Adrenal gland (tissue), 12 donors: ENCODE data around the gene ACTL7A. TPM values are rescaled to one million over a fixed set of nuclear protein-coding genes. Genes with fewer than 3 reads are reported as not detected.
"Not testable (repeated sequence)": the region's sequence is repeated elsewhere in the genome, so short reads cannot be mapped to it uniquely, and the experiment has no call there.

Source experiments
- DNase-seq, 7 donors: peaks; one replicate each; pipeline ENCODE4 v3.0.0-alpha.2; 2019 to 2020
- H3K27ac ChIP-seq, 5 donors: fragments of 200-600 bp; sonication (generic) in 4 of 5; 1 replicate in 3 of 5; 2 replicates in 2 of 5; pipeline versions ENCODE4 v1.5.1 to v1.8.0; 2016 to 2020; ENCODE audit warnings: mild to moderate bottlenecking in 1 of 5
- H3K27me3 ChIP-seq: fragments of 200-600 bp; 2 replicates; pipeline ENCODE4 v1.8.0; 2021
- H3K36me3 ChIP-seq, 2 donors: fragments of 200-600 bp; replicated peaks in 1 of 2; 1 replicate in 1 of 2; 2 replicates in 1 of 2; pipeline versions ENCODE4 v1.5.1 to v1.8.0; 2018 to 2022
- H3K4me1 ChIP-seq, 2 donors: fragments of 200-600 bp; replicated peaks in 1 of 2; 1 replicate in 1 of 2; 2 replicates in 1 of 2; pipeline versions ENCODE4 v1.5.1 to v1.8.0; 2018 to 2021
- H3K4me3 ChIP-seq, 4 donors: fragments of 200-600 bp; sonication (generic) in 3 of 4; one replicate each; pipeline ENCODE4 v1.5.1; 2016 to 2018
- H3K9me3 ChIP-seq, 3 donors: fragments of 200-600 bp; sonication (generic) in 1 of 3; replicated peaks in 1 of 3; 1 replicate in 2 of 3; 2 replicates in 1 of 3; pipeline versions ENCODE4 v1.5.1 to v1.8.0; 2016 to 2021
- POLR2A ChIP-seq, 2 donors: fragments of 450-650 bp; IDR thresholded peaks; one replicate each; pipeline ENCODE4 v1.6.1; 2017; ENCODE audit warnings: antibody characterized with exemption in 2 of 2, mild to moderate bottlenecking in 2 of 2, moderate library complexity in 1 of 2
- WGBS, 4 donors: extraction: QIAGEN DNeasy Blood & Tissue Kit in 2 of 4; methylation state at CpG; one replicate each; pipeline versions ENCODE4 v1.1.5 to v1.1.7; 2013 to 2017; 5-methylcytosine and 5-hydroxymethylcytosine counted together
- intact Hi-C, 2 donors: fragments of 100-400 bp; cut with DNase I; formaldehyde crosslinking; loops; one replicate each; pipeline versions ENCODE4 v1.14.1 to v1.15.0; 2022 to 2023
- polyA plus RNA-seq, 3 donors: library from polyadenylated mRNA; stranded (reverse); fragments of 200-250 nt in 2 of 3; fragments of 350-450 nt in 1 of 3; fragmentation: Illumina TruSeq in 1 of 3; extraction: RNeasy Lipid Tissue Mini Kit (QIAGEN cat#74804) in 1 of 3; gene quantifications; one replicate each; pipeline ENCODE4 v1.2.3, GENCODE V29; 2013 to 2014
- total RNA-seq, 9 donors: library from RNA; depleted of rRNA in 4 of 9; stranded (reverse); fragments of >200 nt in 4 of 9; fragments of 120-200 nt in 1 of 9; fragmentation: NEBNext Ultra II Directional in 1 of 9; extraction: Animal tissue kit (Norgen Biotek cat#: 25700) in 1 of 9; gene quantifications; one replicate each; pipeline versions ENCODE4 v1.1.0 to v1.2.4, GENCODE V29; 2013 to 2023
- TF ChIP-seq, protein P1 (sequence below), 6 experiments: fragments of 450-650 bp in 4 of 6; fragments of 200-600 bp in 2 of 6; sonication (generic) in 1 of 6; IDR thresholded peaks; 1 replicate in 5 of 6; 2 replicates in 1 of 6; pipeline versions ENCODE4 v1.5.1 to v1.8.0; 2016 to 2021; ENCODE audit warnings: antibody characterized with exemption in 6 of 6, mild to moderate bottlenecking in 2 of 6, moderate library complexity in 1 of 6
- donor health status: healthy with polysubstance abuse.
- donor health status: Bipolar disorder and iron deficiency.
- donor health status: DM: yes; HTN: yes; CAD: no.
- donor health status: DM: no; HTN: no; CAD: no.
- donor health status: DM: no; HTN: no; CAD: no.
- donor health status: DM: yes; HTN: yes; CAD: no.

Gene ACTL7A
- total and polyA plus RNA-seq, 12 donors = not detected

DNA sequence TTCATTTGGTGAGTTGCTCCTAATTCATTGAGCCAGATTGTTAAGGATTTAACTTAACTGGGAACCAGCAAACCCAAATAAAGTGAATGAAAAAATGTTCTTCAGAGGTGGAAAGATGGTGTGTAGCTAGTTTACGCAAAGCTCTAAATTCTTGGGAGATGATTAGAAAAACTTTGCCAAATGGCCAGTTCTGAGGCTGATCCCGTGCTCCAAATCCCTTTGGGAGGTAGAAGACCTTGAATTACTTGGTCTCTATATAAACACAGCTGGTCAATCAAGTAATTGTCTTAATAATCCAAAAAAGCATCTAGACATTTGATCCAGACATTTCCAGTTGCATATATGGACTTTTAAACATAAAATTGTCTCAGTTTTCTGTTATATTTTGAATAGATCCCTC, 17.7 kb upstream of the ACTL7A start:
- 46 to 72% (median 57%) methylated on average over 2 of the region's 2 CpGs for WGBS, 4 donors
- no peak overlapping the region for H3K27ac ChIP-seq

DNA sequence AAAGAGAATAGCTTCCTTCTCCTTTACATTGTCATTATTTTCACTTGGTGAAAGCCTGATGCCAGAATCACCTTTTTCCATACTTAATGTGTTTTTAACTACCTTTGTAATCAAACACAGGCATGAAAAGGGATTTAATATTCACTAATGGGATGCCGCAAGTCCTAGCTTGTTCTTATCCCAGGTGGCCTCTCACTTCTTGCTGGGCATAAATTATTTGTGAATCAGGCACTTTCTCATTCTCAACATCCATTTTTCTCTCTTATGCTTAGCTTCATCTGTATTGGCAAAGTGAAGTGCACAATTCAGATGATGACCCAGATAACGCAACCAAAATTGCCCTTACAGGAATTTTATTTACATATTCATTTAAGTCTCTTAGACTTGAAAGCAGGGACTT, 17.2 kb upstream of the ACTL7A start:
- intact Hi-C loops = no loop called here
- no peak overlapping the region for H3K27ac ChIP-seq
- H3K9me3 ChIP-seq = no peaks in the 10 kb centered on the region
- H3K4me1 ChIP-seq = no peaks in the 10 kb centered on the region
- no peaks in the 10 kb centered on the region for H3K36me3 ChIP-seq
- WGBS, 4 donors = 87 to 90% (median 90%) methylated on average over 2 of the region's 2 CpGs
- H3K4me3 ChIP-seq = no peak overlapping the region
- TF ChIP-seq, protein P1, sequence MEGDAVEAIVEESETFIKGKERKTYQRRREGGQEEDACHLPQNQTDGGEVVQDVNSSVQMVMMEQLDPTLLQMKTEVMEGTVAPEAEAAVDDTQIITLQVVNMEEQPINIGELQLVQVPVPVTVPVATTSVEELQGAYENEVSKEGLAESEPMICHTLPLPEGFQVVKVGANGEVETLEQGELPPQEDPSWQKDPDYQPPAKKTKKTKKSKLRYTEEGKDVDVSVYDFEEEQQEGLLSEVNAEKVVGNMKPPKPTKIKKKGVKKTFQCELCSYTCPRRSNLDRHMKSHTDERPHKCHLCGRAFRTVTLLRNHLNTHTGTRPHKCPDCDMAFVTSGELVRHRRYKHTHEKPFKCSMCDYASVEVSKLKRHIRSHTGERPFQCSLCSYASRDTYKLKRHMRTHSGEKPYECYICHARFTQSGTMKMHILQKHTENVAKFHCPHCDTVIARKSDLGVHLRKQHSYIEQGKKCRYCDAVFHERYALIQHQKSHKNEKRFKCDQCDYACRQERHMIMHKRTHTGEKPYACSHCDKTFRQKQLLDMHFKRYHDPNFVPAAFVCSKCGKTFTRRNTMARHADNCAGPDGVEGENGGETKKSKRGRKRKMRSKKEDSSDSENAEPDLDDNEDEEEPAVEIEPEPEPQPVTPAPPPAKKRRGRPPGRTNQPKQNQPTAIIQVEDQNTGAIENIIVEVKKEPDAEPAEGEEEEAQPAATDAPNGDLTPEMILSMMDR (IDR thresholded peaks at IDR 0.05) = no peak
- no peak for TF ChIP-seq POLR2A (IDR thresholded peaks at IDR 0.05)
- DNase-seq = no peak
- no peaks in the 10 kb centered on the region for H3K27me3 ChIP-seq

More for the DNA sequence above, 17.7 kb upstream of the ACTL7A start:
- H3K4me1 ChIP-seq = no peaks in the 10 kb centered on the region
- DNase-seq = no peak
- no peaks in the 10 kb centered on the region for H3K9me3 ChIP-seq
- intact Hi-C loops = no loop called here
- H3K4me3 ChIP-seq = no peak overlapping the region
- no peaks in the 10 kb centered on the region for H3K27me3 ChIP-seq
- H3K36me3 ChIP-seq = no peaks in the 10 kb centered on the region
- TF ChIP-seq POLR2A (IDR thresholded peaks at IDR 0.05) = no peak
- TF ChIP-seq, protein P1 (IDR thresholded peaks at IDR 0.05) = no peak

DNA sequence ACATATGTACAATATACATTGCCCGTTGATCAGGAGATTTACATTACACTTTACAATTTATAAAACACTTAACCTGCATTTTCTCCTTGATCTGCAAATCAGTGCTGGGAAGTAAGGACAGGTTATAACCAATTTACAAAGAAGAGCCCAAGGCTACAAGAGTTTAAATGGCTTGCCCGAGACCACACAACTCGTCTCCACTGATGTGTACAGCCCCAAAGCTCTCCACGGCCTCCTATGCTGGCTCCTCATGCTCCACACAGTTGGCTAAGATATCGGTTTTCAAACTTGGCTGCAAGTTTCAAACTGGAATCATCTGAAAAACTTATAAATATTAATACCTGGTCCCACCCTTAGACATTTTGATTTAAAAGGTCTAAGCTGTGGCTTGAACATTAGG, 16.6 kb upstream of the ACTL7A start:
- intact Hi-C loops = no loop called here
- H3K36me3 ChIP-seq = no peaks in the 10 kb centered on the region
- H3K27me3 ChIP-seq = no peaks in the 10 kb centered on the region
- H3K4me1 ChIP-seq = no peaks in the 10 kb centered on the region
- no peak overlapping the region for H3K4me3 ChIP-seq
- no peak overlapping the region for H3K27ac ChIP-seq
- TF ChIP-seq, protein P1 (IDR thresholded peaks at IDR 0.05) = no peak
- TF ChIP-seq POLR2A (IDR thresholded peaks at IDR 0.05) = no peak
- no peak for DNase-seq
- 84 to 94% (median 91%) methylated on average over 5 of the region's 5 CpGs for WGBS, 4 donors
- H3K9me3 ChIP-seq = no peaks in the 10 kb centered on the region

DNA sequence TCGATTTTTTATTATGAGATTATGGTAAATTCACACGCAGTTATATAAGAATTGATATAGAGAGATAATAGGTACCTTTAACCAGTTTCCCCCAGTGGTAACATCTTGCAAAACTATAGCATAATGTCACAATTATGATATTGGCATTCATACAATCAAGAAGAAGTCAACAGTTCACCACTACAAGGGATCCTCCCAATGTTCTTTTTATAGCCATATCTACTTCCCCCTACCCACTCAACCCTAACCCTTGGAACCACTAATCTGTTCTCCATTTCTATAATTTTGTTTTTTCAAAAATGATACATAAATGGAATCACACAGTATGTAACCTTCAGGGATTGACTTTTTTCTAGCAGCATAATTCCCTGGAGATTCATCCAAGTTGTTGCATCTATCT, 16.1 kb upstream of the ACTL7A start:
- TF ChIP-seq POLR2A (IDR thresholded peaks at IDR 0.05) = no peak
- TF ChIP-seq, protein P1 (IDR thresholded peaks at IDR 0.05) = no peak
- no peak for DNase-seq
- H3K4me3 ChIP-seq = no peak overlapping the region
- H3K4me1 ChIP-seq = no peaks in the 10 kb centered on the region
- intact Hi-C loops = no loop called here
- H3K9me3 ChIP-seq = no peaks in the 10 kb centered on the region
- no peaks in the 10 kb centered on the region for H3K36me3 ChIP-seq
- no peak overlapping the region for H3K27ac ChIP-seq
- no peaks in the 10 kb centered on the region for H3K27me3 ChIP-seq
- 83 to 87% (median 85%) methylated on average over 2 of the region's 2 CpGs for WGBS, 4 donors

DNA sequence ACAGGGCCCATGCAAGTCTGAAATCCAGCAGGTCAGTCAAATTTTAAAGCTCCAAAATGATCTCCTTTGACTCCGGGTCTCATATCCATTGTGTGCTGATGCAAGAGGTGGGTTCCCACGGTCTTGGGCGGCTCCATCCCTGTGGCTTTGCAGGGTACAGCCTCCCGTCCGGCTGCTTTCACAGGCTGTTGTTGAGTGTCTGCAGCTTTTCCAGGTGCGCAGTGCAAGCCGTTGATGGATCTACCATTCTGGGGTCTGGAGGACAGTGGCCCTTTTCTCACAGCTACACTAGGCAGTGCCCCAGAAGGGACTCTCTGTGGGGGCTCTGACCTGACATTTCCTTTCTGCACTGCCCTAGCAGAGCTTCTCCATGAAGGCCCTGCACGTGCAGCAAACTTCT, 13.8 kb upstream of the ACTL7A start:
- DNase-seq, H3K4me3 ChIP-seq, H3K9me3 ChIP-seq, H3K4me1 ChIP-seq, H3K27me3 ChIP-seq, H3K36me3 ChIP-seq, H3K27ac ChIP-seq, intact Hi-C loops: not testable (repeated sequence)
- WGBS, 4 donors = 87 to 96% (median 92%) methylated on average over 7 to 8 of the region's 8 CpGs
